PFSK-1 (cell line): Measurements from ENCODE around the gene KCNIP3.

Source experiments
- FOXP2 ChIP-seq: optimal IDR thresholded peaks from 2 replicates; pipeline ENCODE3; 2011; ENCODE audit warnings: borderline replicate concordance, control low read depth, inconsistent platforms; ENCODE audit not compliant: insufficient read depth; ENCODE audit errors: extremely low read length, extremely low read depth
- POLR2AphosphoS5 ChIP-seq: IDR thresholded peaks from 2 replicates; pipeline ENCODE4 v1.6.1; 2012; ENCODE audit warnings: low read depth, mild to moderate bottlenecking, control low read depth, low read length, moderate library complexity
- SIN3A ChIP-seq: IDR thresholded peaks from 2 replicates; pipeline ENCODE4 v1.6.1; 2012; ENCODE audit warnings: mild to moderate bottlenecking, low read length, moderate library complexity, borderline replicate concordance; ENCODE audit not compliant: insufficient read depth
- TAF1 ChIP-seq: IDR thresholded peaks from 2 replicates; pipeline ENCODE4 v1.6.1; 2012; ENCODE audit warnings: low read length, control low read depth, borderline replicate concordance; ENCODE audit not compliant: insufficient read depth
- TF ChIP-seq, protein P1 (sequence below), 2 experiments: IDR thresholded peaks; 2 replicates each; pipeline versions ENCODE4 v1.6.1 to v1.8.0; 2011 to 2012; ENCODE audit warnings: low read depth in 2 of 2, low read length in 2 of 2, control low read depth in 1 of 2, inconsistent platforms in 1 of 2, mild to moderate bottlenecking in 1 of 2, moderate library complexity in 1 of 2; ENCODE audit not compliant: insufficient read depth in 1 of 2

The KCNIP3 gene

GRCh38 chr2:95268211-95269035, 28.7 kb upstream of the KCNIP3 start:
- no peak for TF ChIP-seq FOXP2
- no peak for TF ChIP-seq POLR2AphosphoS5
- TF ChIP-seq TAF1 = no peak
- TF ChIP-seq, protein P1, sequence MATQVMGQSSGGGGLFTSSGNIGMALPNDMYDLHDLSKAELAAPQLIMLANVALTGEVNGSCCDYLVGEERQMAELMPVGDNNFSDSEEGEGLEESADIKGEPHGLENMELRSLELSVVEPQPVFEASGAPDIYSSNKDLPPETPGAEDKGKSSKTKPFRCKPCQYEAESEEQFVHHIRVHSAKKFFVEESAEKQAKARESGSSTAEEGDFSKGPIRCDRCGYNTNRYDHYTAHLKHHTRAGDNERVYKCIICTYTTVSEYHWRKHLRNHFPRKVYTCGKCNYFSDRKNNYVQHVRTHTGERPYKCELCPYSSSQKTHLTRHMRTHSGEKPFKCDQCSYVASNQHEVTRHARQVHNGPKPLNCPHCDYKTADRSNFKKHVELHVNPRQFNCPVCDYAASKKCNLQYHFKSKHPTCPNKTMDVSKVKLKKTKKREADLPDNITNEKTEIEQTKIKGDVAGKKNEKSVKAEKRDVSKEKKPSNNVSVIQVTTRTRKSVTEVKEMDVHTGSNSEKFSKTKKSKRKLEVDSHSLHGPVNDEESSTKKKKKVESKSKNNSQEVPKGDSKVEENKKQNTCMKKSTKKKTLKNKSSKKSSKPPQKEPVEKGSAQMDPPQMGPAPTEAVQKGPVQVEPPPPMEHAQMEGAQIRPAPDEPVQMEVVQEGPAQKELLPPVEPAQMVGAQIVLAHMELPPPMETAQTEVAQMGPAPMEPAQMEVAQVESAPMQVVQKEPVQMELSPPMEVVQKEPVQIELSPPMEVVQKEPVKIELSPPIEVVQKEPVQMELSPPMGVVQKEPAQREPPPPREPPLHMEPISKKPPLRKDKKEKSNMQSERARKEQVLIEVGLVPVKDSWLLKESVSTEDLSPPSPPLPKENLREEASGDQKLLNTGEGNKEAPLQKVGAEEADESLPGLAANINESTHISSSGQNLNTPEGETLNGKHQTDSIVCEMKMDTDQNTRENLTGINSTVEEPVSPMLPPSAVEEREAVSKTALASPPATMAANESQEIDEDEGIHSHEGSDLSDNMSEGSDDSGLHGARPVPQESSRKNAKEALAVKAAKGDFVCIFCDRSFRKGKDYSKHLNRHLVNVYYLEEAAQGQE (IDR thresholded peaks at IDR 0.05; ENCODE audit: insufficient read depth in 1 of 2, low read depth in 2 of 2, low read length in 2 of 2) = no peak
- TF ChIP-seq SIN3A = no peak

GRCh38 chr2:95269036-95269680, 28.0 kb upstream of the KCNIP3 start:
- no peak for TF ChIP-seq FOXP2

- TF ChIP-seq POLR2AphosphoS5 = no peak
- no peak for TF ChIP-seq TAF1
- TF ChIP-seq SIN3A = no peak
- TF ChIP-seq, protein P1 (IDR thresholded peaks at IDR 0.05; ENCODE audit: insufficient read depth in 1 of 2, low read depth in 2 of 2, low read length in 2 of 2) = no peak
- TF ChIP-seq FOXP2 = no peak
Measured at GRCh38 chr2:95270541-95271081, 26.5 kb upstream of the KCNIP3 start.

GRCh38 chr2:95271381-95271971, 25.7 kb upstream of the KCNIP3 start:
- TF ChIP-seq POLR2AphosphoS5 = no peak
- TF ChIP-seq SIN3A = no peak
- TF ChIP-seq, protein P1 (IDR thresholded peaks at IDR 0.05; ENCODE audit: insufficient read depth in 1 of 2, low read depth in 2 of 2, low read length in 2 of 2) = no peak
- TF ChIP-seq FOXP2 = no peak
- TF ChIP-seq TAF1 = no peak

DNA sequence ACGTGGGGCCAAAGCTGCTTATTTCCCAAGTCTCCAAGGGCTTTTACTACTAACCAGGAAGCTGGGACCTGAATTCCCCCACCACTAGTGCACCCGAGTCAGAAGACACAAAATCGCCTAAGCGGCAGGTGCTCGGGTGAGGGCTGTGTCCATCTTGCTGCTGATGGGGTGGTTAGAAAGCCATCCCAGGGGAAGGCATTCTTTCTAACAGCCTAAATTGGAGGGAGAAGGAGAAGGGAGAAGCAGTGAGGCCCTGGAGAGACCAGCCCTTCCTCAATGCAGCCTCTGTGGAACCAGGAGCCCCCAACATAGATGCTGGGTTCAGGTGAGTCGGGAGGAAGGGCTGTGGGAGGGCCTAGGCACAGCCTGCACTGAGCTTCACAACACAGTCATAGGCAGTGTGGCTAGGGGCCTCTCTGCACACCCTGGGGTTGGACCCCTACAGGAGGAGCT, 24.8 kb upstream of the KCNIP3 start:
- TF ChIP-seq POLR2AphosphoS5 (no peak), SIN3A (no peak), FOXP2 (no peak)
- TF ChIP-seq, protein P1 (IDR thresholded peaks at IDR 0.05; ENCODE audit: insufficient read depth in 1 of 2, low read depth in 2 of 2, low read length in 2 of 2) = no peak
